Endothelial cell of umbilical vein (primary cell): ENCODE data around the gene RCOR1. TPM values are rescaled to one million over a fixed set of nuclear protein-coding genes. Genes with fewer than 3 reads are reported as not detected.

ENCODE experiments used
- BruUV-seq: library from RNA; stranded (reverse); fragments of 400-500 nt; replicated peaks from 2 replicates; lab custom pipeline; 2021; lab: Mats Ljungman, UMichigan
- CTCF ChIA-PET: fragments of 300-600, 350-600 bp; sonication (Branson Sonifier 250); formaldehyde crosslinking; loops from one replicate; lab custom pipeline; 2021; ENCODE audit warnings: antibody characterized with exemption, inconsistent platforms; lab: Charles Lee
- POLR2A ChIA-PET: fragments of 300-600, 350-600 bp; sonication (Branson Sonifier 250); formaldehyde crosslinking; loops from one replicate; lab custom pipeline; 2021; ENCODE audit warnings: antibody characterized with exemption, inconsistent platforms; lab: Charles Lee
- DNase-seq: peaks from one replicate; pipeline ENCODE4 v3.0.0-alpha.2; 2011; ENCODE audit warnings: low read depth, low spot score
- FAIRE-seq: peaks from 2 replicates; lab custom pipeline; 2011; peaks lifted over from hg19 to GRCh38; lab: Jason Lieb, UNC
- H2AFZ ChIP-seq: 2 replicates; pipeline ENCODE4 v1.6.0; 2012; ENCODE audit warnings: low read depth, low read length, control low read depth, inconsistent platforms
- H3K27ac ChIP-seq: 2 replicates; pipeline ENCODE4 v1.5.1; 2011; ENCODE audit warnings: low read depth, mild to moderate bottlenecking, control low read depth, low read length, moderate library complexity; ENCODE audit not compliant: insufficient read depth
- H3K27me3 ChIP-seq, 2 experiments: 2 replicates each; pipeline versions ENCODE4 v1.6.0 to v1.6.1; 2011; ENCODE audit warnings: low read length in 2 of 2, mixed read lengths in 1 of 2; ENCODE audit not compliant: control insufficient read depth in 2 of 2, insufficient read depth in 2 of 2
- H3K36me3 ChIP-seq, 2 experiments: 2 replicates in 1 of 2; 3 replicates in 1 of 2; pipeline ENCODE4 v1.5.1; 2011; ENCODE audit warnings: low read length in 2 of 2, mild to moderate bottlenecking in 1 of 2, moderate library complexity in 1 of 2; ENCODE audit not compliant: control insufficient read depth in 2 of 2, insufficient read depth in 2 of 2; ENCODE audit errors: extremely low read depth in 1 of 2
- H3K4me1 ChIP-seq: 3 replicates; pipeline ENCODE4 v1.5.1; 2011; ENCODE audit warnings: mild to moderate bottlenecking, low read length; ENCODE audit not compliant: control insufficient read depth, insufficient read depth; ENCODE audit errors: extremely low read depth
- H3K4me2 ChIP-seq: 2 replicates; pipeline ENCODE4 v1.6.1; 2011; ENCODE audit warnings: low read length, control low read depth, mixed read lengths; ENCODE audit not compliant: insufficient read depth
- H3K4me3 ChIP-seq, 3 experiments: fragments of 200-600 bp in 1 of 3; sonication (generic), shearing (Covaris generic) in 1 of 3; replicated peaks in 1 of 3; 2 replicates each; pipeline ENCODE4 v1.5.1; 2011 to 2016; ENCODE audit warnings: control low read depth in 3 of 3, low read length in 3 of 3, mild to moderate bottlenecking in 2 of 3, inconsistent platforms in 1 of 3, low read depth in 1 of 3, moderate library complexity in 1 of 3; ENCODE audit not compliant: insufficient read depth in 1 of 3
- H3K79me2 ChIP-seq: 2 replicates; pipeline ENCODE4 v1.6.0; 2012; ENCODE audit warnings: low read length, inconsistent platforms; ENCODE audit not compliant: control insufficient read depth, insufficient read depth
- H3K9ac ChIP-seq: replicated peaks from 2 replicates; pipeline ENCODE3; 2011; ENCODE audit warnings: low read length, control low read depth; ENCODE audit not compliant: insufficient read depth; ENCODE audit errors: extremely low read depth
- H3K9me1 ChIP-seq: replicated peaks from 3 replicates; pipeline ENCODE4 v1.6.0; 2011; ENCODE audit warnings: mild to moderate bottlenecking, low read length; ENCODE audit not compliant: control insufficient read depth, insufficient read depth; ENCODE audit errors: extremely low read depth
- H3K9me3 ChIP-seq: replicated peaks from 2 replicates; pipeline ENCODE4 v1.5.1; 2012; ENCODE audit warnings: low read length, inconsistent platforms; ENCODE audit not compliant: control insufficient read depth, insufficient read depth
- H4K20me1 ChIP-seq: replicated peaks from 2 replicates; pipeline ENCODE3; 2011; ENCODE audit warnings: mild to moderate bottlenecking, low read length; ENCODE audit not compliant: control insufficient read depth, insufficient read depth; ENCODE audit errors: extremely low read depth
- CTCF ChIP-seq, 2 donors: IDR thresholded peaks; 1 replicate in 1 of 2; 2 replicates in 1 of 2; pipeline ENCODE4 v1.5.1; 2011; ENCODE audit warnings: low read length in 2 of 2, mild to moderate bottlenecking in 2 of 2, moderate library complexity in 2 of 2, control low read depth in 1 of 2, inconsistent platforms in 1 of 2, low read depth in 1 of 2; ENCODE audit not compliant: insufficient read depth in 1 of 2; ENCODE audit errors: extremely low read depth in 1 of 2
- EZH2 ChIP-seq: IDR thresholded peaks from 2 replicates; pipeline ENCODE4 v1.6.1; 2012; ENCODE audit warnings: borderline replicate concordance, low read depth, mild to moderate bottlenecking, moderate library complexity, low read length, inconsistent platforms; ENCODE audit not compliant: severe bottlenecking
- FOS ChIP-seq: IDR thresholded peaks from 2 replicates; pipeline ENCODE4 v1.6.1; 2011; ENCODE audit warnings: mild to moderate bottlenecking, low read length, moderate library complexity, borderline replicate concordance; ENCODE audit not compliant: insufficient read depth
- GATA2 ChIP-seq: IDR thresholded peaks from 2 replicates; pipeline ENCODE4 v1.7.0; 2011; ENCODE audit warnings: low read depth, mild to moderate bottlenecking, moderate library complexity, mixed read lengths, low read length; ENCODE audit not compliant: insufficient read length, insufficient read depth
- JUN ChIP-seq: IDR thresholded peaks from 2 replicates; pipeline ENCODE4 v1.6.1; 2011; ENCODE audit warnings: borderline replicate concordance, low read depth; ENCODE audit not compliant: insufficient read length, insufficient read depth
- MAX ChIP-seq: IDR thresholded peaks from 2 replicates; pipeline ENCODE4 v1.6.1; 2011; ENCODE audit not compliant: insufficient read depth, insufficient read length
- MYC ChIP-seq: IDR thresholded peaks from one replicate; pipeline ENCODE4 v1.6.1; 2011; ENCODE audit warnings: mild to moderate bottlenecking, low read depth, low read length
- POLR2A ChIP-seq: IDR thresholded peaks from 2 replicates; pipeline ENCODE4 v1.6.1; 2012; ENCODE audit warnings: low read depth, mild to moderate bottlenecking, control low read depth, low read length
- POLR2AphosphoS5 ChIP-seq: IDR thresholded peaks from 2 replicates; pipeline ENCODE4 v1.6.1; 2012; ENCODE audit warnings: low read depth, mild to moderate bottlenecking, control low read depth, low read length, moderate library complexity; ENCODE audit not compliant: insufficient read depth
- dilution Hi-C: fragments of 300-500 bp; cut with MboI; formaldehyde crosslinking; loops from one replicate; pipeline ENCODE4 v1.15.0; 2019; ENCODE audit warnings: low sequenced_read_pairs; ENCODE audit not compliant: extremely low pct_ligation_motif_present
- intact Hi-C: fragments of 100-400 bp; cut with micrococcal nuclease; formaldehyde crosslinking; loops from one replicate; pipeline ENCODE4 v1.10.0; 2022
- polyA plus RNA-seq, 4 experiments: library from polyadenylated mRNA; depleted of rRNA in 3 of 4; stranded (reverse) in 3 of 4; unstranded in 1 of 4; fragments of >200 nt; gene quantifications; 2 replicates each; pipeline versions ENCODE4 v1.2.1 to v1.2.3, GENCODE V29; 2011 to 2012; ENCODE audit warnings: missing spikeins in 1 of 4
- total RNA-seq: library from RNA; stranded (reverse); gene quantifications from 2 replicates; pipeline ENCODE4 v1.2.3, GENCODE V29; 2021

The RCOR1 gene
- total and polyA plus RNA-seq, 2 donors (not counting 3 experiments of a cell fraction or from before 2014, with no cell fraction given): 15.6 to 32.2 TPM

- Histone ChIP-seq H3K36me3 (peaks cover 0 to 20% of the 10 kb centered on the region in 2 experiments), H3K9me1 (no peaks in the 10 kb centered on the region), H3K4me2 (no peak overlapping the region), H3K27ac (no peak overlapping the region), H4K20me1 (no peaks in the 10 kb centered on the region), H3K9ac (no peak overlapping the region), H3K4me1 (no peaks in the 10 kb centered on the region), H3K27me3 (no peaks in the 10 kb centered on the region), H2AFZ (no peak overlapping the region), H3K4me3 (no peak overlapping the region), H3K9me3 (no peaks in the 10 kb centered on the region), H3K79me2 (no peaks in the 10 kb centered on the region)
- no peak for TF ChIP-seq EZH2
- no peak for TF ChIP-seq CTCF (IDR thresholded peaks at IDR 0.05; ENCODE audit: extremely low read depth in 1 of 2, insufficient read depth in 1 of 2, low read depth in 1 of 2, low read length in 2 of 2)
- TF ChIP-seq GATA2: no peak
- no peak for TF ChIP-seq JUN
- TF ChIP-seq MYC: no peak
- no peak for TF ChIP-seq FOS
- no peak for TF ChIP-seq MAX
- TF ChIP-seq POLR2A: no peak
- TF ChIP-seq POLR2AphosphoS5: no peak
- CTCF ChIA-PET: interaction anchor here (1.1 to 1.8 kb wide), 4 partner anchors 16 to 143 kb away, joined by 3 to 6 read pairs (median 4); no protein-coding TSS in a partner anchor
- dilution Hi-C loops: no loop called here
- DNase-seq (no peak), FAIRE-seq (no peak)
- intact Hi-C loops: no loop called here
- POLR2A ChIA-PET: no interaction called here
- BruUV-seq: TSS peak; percentile 18
Observed at GRCh38 chr14:102728501-102728900, 136.1 kb downstream of the RCOR1 start.
